Endometrium (tissue), 2 donors: ENCODE measurements around the gene ZC3HAV1L.
"Not testable (repeated sequence)": the region's sequence is repeated elsewhere in the genome, so short reads cannot be mapped to it uniquely, and the experiment has no call there.

Source experiments
- FAIRE-seq: peaks from 2 replicates; lab custom pipeline; 2012; peaks lifted over from hg19 to GRCh38; lab: Jason Lieb, UNC
- donor health status: control.
- donor health status: control.

The ZC3HAV1L gene

DNA sequence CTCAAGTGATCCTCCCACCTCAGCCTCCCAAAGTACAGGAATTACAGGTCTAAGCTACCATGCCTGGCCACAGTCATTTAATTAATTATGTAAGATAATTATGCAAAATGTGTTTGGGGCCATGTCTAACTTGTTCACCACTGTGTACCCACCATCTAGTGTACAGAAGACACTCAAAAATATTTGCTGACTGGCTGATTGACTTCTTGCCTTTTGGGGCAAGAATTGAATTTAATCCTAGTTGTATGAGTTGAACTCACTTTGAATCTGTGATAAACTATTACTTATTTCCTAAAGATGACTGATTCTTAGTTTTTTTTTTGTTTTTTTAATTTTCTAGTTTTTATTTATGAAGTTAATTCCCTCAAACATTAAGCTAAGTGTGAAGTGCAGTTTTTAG is 15.8 kb upstream of the ZC3HAV1L start:
- no peak for FAIRE-seq

DNA sequence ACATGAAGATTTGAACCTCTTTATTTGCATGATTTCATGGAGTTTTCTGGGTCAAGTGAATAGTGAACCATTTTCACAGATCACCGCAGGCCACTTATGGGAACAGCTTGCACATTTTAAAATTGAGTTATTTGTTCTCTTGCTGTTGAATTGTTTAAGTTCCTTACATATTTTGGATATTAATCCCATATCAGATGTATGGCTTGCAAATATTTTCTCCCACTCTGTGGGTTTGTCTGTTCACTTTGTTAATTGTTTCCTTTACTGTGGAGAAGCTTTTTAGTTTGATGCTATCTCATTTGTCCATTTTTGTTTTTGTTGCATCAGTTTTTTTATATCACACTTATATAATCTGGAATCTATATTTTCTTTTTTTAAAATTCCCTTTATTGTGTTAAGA is 14.1 kb upstream of the ZC3HAV1L start:
- FAIRE-seq, result no peak

GRCh38 chr7:139049111-139049510 is 13.3 kb upstream of the ZC3HAV1L start:
- FAIRE-seq, result no peak

DNA sequence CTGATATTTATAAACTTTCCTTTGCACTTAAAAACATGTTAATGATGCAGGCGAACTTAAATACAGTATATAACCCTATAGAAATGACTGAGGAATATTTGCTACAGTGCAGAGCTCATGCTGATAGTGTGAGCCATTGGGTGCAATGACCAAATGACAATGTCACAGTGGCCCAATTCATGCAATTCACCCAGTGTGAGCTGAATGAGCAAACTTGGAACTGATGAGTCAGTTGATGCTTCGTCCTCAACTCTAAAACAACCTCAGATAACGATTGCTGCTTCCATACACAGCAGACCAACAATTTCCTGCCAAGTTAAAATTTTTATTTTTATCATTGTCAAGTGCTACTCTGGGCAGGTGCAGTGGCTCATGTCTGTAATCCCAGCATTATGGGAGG is 12.1 kb upstream of the ZC3HAV1L start:
- FAIRE-seq, result no peak

GRCh38 chr7:139046143-139046542 is 10.3 kb upstream of the ZC3HAV1L start:
- no peak for FAIRE-seq

DNA sequence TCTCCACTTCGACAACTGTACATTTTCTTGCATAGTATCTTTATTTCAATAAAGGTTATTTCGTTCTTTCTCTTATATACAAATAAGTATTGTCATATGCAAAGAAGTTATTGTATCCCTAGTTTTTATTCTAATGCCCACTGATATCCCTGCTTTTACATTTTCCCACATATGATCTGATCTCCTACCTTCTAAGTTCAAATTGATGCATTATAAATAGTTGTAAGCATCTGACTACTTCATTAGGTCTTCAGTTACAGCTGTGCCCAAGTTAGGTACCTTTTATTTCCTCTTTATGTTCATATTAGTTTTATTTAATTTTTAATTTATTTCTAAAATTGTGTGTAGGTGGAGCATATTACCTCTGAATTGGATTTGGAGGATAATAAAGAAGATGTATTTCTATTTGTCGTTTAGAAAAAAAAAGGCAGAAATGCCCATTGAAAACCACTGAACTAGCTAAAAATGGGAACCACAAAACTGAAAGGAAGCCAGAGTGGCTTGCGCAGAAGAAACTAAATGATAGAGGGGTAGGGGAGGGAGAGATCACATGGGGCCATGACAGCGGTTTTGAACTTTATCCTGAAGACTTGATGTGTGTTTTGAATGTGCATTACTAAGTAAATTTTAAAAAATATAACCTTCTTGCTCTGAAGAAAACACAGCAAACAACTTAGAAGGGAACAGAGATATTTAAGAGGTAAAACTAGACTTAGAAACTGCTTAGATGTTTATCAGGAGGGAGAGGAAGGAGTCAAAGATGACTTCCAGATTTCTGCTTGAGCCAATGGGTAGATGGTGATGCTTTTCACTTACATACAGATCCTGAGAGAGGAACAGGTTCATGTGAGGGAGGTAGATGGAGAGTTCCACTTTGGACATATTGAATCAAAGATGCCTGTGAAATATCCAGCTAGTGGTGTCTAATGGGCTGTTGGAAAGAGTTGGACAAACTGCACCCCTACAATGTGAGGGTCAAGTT is 9.3 kb upstream of the ZC3HAV1L start:
- FAIRE-seq, result no peak

GRCh38 chr7:139043823-139044812 is 8.3 kb upstream of the ZC3HAV1L start:
- FAIRE-seq, result no peak

DNA sequence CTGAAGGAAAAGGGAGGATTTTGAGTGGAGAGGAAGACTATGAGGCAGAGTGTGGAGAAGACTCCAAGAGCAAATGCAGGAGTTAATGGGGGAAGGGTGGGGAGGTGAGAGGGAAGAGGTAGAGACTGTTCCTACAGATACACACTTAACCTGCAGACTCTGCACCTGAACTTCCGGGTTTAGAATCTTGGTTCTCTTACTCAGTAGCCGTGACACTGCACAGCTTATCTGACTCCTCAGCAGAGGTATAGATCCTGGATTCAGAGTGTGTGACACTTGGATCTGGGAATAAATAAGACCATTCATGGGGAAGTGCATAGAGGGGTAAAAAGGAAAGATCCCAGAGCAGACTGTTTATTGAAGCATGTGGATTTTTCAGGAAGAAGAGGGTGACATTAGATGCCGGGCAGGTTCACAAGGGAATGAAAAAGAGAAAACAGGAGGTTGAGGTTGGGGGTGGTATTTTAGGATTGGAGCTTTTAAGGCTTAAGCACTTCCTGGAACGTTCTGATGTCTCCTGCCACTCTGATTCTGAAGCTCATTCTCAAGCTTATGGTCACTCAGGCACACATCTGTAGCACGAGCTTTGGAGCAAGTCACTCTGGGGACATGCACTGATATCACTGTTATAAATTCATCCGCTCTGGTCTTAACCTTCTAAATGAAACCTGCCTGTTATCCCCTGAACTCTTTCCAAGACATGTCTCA is 5.7 kb upstream of the ZC3HAV1L start:
- FAIRE-seq, result no peak

DNA sequence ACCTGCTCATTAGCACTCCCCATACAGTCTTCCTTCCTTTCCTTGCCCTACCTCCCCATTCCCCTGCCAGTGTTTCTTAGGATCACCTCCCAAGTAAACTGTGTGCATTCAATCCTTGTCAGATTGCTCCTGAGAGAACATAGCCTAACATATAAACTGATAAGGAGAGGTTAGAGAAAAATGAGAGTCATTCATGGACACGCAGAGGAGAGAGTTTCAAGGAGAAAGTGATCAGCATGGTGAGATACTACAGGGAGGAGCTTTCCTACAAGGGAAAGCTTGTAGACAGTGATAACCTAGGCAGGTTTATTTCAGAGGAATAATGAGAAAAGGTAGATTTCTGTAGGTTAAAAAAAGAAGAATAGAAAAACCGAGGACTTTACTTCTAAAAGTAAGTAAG is 2.8 kb upstream of the ZC3HAV1L start:
- FAIRE-seq, result no peak

DNA sequence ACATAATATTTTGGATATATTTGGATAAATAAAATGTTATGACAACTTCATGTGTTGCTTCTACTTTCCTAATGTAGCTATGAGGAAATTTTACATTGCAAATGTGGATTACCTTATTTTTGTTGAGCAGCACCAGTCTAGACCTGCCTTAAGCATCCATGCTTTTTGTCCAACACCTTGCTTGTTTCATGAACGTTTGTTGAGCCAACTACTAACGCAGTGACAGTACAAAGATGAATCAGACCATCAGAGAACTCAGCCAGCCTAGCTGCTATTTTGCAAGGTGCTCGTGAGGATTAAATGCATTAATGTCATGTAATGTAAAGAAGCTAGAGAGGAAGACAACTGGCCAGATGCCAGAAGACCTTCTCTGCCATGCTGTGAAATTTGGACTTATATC is 1.1 kb upstream of the ZC3HAV1L start:
- no peak for FAIRE-seq

DNA sequence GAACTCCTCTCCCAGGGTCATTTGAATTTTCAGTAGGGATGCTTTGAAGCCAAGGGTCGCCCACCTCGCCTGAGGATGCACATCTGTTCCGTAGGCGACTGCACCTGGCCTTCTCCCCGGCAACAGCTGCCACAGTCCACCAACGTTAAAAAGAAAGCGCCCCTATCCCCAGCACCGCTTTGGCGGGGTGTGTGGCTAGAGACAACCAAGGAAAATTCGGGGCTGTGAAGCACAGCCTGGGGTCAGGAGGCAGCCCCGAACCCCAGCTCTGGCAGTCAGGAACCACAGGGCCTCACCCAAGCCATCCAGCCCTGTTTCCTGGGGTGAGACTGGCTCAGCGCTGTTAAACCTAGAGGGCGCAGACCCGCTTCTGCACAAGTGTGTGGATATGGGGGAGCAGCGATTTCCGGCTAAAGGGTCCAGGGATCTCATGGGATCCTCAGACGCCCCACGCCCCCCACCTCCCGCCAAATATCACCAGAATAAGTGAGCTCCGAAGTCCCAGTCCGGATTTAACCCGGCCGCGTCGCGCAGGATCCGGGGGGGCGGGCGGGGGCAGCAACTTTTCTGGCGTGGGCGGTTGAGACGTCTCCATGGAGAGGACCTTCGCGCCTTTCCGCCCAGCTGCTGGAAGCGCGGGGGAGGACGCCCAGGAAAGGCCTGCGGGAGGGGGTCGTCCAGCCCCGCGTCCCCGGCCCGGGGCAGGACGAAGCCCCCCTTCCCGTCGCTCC is 822 bp downstream of the ZC3HAV1L start:
- no peak for FAIRE-seq

DNA sequence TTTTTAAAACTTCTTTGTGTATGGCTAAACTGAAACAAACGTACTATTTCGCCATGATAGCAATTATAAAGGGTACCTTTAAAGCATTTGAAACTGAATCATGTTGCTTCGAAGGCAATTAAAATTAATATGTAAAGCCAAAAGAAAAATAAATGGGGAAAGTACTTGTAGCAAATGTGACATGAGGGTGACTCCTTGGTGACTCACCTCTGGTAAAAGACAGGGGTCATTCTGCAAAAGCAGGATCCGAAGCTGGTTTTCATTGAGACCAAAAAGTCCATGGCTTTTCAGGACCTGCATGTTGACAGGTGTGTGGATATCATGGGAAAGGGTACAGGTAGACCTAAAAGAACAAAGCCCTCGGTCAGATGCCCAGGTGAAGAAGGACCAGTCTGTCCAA is 1.5 kb downstream of the ZC3HAV1L start:
- FAIRE-seq, result no peak

DNA sequence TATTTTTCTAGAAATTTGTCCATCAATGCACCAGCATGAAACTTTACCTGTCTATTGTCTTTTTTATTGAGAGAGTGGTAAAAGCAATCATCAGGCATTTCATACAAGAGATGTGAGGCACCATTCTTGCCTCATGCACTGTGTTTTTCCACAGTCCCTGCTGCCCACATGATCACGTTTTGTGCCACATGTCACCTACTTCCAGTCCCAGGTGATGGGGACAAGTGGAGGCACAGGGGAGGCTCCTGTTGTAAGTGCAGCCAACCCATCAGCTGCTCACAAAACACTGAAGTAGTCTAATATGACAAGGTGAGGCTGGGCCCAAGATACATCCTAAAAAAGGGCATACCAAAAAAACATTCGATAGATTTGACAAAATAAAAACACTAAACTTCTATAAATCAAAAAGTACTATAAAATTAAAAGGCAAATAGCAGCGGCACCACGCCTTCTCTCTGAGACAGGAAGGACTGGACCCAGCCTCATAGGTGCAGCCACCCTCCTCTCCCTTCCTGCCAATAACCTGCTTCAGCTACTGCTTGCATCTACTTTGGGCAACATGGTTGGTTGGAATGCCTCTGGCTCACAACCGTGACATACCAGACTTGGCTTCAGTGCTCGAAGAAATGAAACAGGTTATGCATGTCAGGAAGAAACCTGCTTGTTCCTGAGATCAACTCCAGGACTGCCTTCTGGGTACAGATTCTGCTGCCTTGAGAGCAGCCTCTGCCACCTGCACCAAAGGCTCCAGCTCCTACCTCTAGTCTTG is 2.3 kb downstream of the ZC3HAV1L start:
- FAIRE-seq, result no peak

GRCh38 chr7:139032473-139032872 is 3.4 kb downstream of the ZC3HAV1L start:
- no peak for FAIRE-seq

DNA sequence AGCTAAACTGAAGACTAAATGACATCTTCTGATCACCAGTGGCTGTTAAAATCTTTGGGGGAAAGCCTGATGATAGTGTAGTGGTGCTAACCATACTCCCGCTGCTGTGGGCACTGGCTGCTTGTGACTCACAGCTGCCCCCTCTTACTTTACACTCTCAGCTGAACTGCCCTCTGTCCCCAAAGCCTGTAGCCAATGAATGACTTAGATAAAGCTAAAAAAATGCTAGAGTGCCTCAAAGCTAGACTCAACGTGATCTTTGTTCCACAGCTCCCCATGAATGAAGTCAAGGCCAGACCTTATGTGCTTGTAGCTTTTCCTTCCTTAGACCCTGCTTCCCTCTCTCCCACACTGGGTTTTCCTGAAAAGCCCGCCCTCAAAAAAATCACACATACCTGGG is 6.5 kb downstream of the ZC3HAV1L start:
- FAIRE-seq, result no peak

DNA sequence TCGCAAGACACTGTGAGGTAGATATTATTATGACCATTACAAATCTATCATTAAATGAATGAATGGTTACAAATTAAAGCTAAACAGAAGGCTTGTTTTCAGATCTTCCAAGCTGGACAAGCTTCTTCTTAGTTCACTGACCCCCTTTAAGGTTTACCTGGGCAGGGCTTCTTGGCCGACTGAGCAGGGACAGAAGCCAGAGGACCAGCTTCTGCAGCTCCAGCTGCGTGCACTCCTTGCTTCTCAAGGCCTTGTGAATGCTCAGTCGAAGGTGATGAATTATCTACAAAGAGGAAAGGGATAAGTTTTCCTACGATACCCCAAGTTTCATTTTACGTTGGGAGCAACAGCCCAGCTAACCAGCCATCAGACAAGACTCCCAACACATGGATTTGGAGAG is 9.3 kb downstream of the ZC3HAV1L start:
- FAIRE-seq, result no peak

DNA sequence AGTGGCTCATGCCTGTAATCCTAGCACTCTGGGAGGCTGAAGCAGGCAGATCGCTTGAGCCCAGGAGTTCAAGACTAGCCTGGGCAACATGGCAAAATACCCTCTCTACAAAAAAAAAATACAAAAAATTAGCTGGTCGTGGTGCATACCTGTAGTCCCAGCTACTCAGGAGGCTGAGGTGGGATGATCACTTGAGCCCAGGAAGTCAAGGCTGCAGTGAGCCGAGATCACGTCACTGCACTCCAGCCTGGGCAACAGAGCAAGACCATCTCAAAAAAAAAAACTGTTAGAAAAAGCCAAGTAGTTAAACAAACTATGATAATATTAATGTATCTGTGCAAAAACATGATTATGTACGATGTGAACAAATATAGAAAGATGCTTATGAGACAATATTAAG is 10.0 kb downstream of the ZC3HAV1L start:
- FAIRE-seq, result not testable (repeated sequence)

GRCh38 chr7:139023076-139023475 is 12.8 kb downstream of the ZC3HAV1L start:
- FAIRE-seq, result no peak

DNA sequence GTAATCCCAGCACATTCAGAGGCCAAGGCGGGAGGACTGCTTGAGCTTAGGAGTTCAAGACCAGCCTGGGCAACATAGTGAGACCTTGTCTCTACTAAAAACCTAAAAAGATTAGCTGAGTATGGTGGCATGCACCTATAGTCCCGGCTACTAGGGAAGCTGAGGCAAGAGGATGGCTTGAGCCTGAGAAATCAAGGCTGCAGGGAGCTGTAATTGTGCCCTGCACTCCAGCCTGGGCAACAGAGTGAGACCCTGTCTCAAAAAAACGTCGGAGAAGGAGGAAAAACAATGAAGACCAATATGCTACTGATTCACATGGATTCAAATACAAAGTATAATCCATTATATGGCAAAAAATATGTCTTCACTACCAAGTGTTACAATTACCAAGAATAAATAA is 13.6 kb downstream of the ZC3HAV1L start:
- no peak for FAIRE-seq

DNA sequence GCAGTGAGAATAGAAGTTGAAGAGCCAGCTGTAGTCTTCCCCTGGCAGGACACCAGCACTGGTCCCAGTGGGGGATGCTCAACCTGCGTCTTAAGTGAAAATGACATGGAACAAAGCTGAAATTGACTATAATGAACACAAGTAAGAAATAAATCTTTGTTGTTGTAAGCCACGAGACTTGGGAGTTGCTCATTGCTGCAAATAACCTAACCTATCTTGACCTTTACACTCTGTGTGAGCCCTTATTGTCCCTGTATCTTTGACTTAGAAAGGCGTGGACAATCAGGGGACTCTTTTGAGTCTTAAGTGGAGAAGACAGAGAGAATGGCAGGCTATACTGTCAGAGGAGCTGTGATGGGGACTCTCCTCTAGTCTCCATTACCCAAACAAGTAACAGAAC is 16.9 kb downstream of the ZC3HAV1L start:
- FAIRE-seq, result no peak
